ENCODE measurements around the gene MAP3K5.
"Not testable (repeated sequence)": the region's sequence is repeated elsewhere in the genome, so short reads cannot be mapped to it uniquely, and the experiment has no call there.

Gene MAP3K5

DNA sequence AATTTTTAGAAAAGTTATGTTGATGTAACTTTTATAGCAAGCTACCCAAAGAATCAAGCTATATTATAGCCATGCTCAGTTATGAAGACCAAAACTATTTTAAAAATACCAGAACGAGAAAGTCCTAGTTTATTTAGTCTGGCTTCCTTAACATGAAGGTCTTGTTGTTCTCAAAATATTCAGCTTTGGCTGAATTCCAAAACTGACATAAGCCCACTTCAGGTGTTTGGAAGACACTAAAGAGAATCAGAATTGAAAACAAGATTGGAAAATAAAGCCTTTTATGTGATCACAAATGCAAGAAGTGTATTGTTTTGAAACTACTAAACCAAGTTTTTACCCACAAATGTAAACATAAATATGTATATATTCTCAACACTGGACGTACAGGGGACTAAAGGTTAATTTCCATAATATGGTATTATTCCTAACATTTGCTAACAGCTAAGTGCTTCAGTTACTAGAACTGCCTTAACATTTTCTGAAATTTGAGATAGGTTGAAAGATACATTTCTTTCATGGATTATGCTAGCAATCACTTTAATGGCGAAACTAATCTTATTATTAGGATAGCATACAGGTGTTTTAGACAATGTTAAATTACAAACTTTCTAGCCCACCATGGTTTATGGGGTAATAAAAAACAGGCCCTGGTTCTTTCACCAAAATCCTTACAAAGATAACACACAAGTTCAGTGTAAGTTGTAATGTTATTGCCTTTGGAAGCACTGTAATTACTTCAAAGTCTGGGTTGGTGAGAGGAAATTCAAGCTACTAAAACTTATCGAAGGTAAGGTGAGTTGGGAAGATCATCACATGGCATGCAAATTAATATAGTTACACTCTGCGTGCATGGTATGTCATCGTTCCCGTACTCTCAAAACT is 1.6 kb downstream of the MAP3K5 start:
- no peak for DNase-seq

DNA sequence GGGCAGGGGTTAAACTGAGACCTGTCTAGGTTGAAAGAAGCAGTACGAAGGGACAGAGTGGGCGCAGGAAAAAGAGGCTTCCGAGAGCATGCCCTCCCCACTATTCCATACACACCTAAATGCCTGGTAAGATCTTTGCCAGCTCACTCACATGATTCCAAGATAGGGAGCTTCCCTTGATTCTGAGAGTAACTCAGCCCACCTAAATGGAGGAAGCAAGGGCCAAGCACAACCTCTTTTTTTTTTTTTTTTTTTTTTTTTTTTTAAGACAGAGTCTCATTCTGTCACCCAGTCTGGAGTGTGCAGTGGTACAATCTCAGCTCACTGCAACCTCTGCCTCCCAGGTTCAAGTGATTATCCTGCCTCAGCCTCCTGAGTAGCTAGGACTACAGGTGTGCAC is 2.8 kb downstream of the MAP3K5 start:
- DNase-seq = not testable (repeated sequence)

GRCh38 chr6:136788069-136788902 is 4.0 kb downstream of the MAP3K5 start:
- peak in 2 of 5 experiments; percentile 52 to 71 for DNase-seq

- DNase-seq = no peak
Measured at GRCh38 chr6:136787726-136788068, 4.6 kb downstream of the MAP3K5 start.

- no peak for DNase-seq
Measured at GRCh38 chr6:136786658-136787057, 5.6 kb downstream of the MAP3K5 start.

DNA sequence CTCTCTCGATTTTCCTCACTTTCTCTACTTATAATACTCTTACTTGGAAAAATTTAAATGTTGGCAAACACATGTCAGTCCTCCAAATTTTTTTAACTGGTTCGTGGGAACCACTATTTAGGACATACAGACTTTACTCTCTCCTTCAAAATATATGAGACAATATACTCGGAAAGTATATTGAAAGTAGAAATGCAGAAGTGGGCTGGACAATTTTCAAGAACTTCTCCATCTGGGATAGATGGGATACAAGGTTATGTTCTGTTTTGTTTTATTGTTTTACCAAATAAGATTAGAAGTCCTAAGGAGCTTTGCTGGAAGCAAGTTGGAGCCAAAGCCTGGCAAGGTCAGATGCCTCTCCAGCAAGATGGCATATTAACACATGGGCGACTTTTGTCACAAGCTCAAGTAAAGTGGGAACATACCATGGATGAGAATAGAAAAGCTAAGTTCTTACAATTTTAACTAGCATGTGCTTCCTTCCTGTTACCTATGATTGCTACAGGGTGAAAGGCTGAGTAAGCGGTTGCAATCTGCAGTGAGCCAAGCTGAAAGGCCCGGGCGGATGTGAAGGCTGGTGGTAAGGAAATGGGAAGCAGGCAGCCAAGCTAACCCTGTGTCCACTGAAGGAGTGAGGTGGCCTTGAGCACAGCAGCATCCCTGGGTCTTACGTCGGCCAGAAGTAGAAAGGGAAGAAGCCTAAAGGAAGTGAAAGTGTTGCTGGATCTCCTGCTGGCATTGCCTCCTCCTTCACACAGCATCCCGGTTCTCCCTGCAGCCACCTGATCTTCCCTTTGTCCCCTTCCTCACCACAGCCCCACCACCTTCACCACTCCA is 7.1 kb downstream of the MAP3K5 start:
- peak in 2 of 5 experiments; percentile 30 to 72 for DNase-seq

- DNase-seq = no peak
Measured at GRCh38 chr6:136784271-136784664, 8.0 kb downstream of the MAP3K5 start.

- peak in 2 of 5 experiments; percentile 26 to 37 for DNase-seq
Measured at GRCh38 chr6:136783495-136784270, 8.6 kb downstream of the MAP3K5 start.

DNA sequence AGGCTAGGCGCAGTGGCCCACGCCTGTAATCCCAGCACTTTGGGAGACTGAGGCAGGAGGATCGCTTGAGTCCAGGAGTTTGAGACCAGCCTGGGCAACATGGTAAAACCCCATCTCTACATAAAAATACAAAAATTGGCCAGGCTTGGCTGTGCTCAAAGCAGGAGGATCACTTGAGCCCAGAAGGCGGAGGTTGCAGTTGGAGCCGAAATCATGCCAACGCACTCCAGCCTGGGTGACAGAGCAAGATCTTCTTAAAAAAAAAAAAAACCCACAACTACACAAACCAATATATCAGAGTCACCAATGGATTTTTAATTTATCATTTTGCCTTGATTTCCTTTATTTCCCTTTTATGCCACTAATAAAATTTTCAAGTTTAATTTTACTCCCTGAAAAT is 9.3 kb downstream of the MAP3K5 start:
- DNase-seq = no peak

- DNase-seq = no peak
Measured at GRCh38 chr6:136782021-136782770, 10.1 kb downstream of the MAP3K5 start.

- no peak for DNase-seq
Measured at GRCh38 chr6:136780972-136781371, 11.3 kb downstream of the MAP3K5 start.

DNA sequence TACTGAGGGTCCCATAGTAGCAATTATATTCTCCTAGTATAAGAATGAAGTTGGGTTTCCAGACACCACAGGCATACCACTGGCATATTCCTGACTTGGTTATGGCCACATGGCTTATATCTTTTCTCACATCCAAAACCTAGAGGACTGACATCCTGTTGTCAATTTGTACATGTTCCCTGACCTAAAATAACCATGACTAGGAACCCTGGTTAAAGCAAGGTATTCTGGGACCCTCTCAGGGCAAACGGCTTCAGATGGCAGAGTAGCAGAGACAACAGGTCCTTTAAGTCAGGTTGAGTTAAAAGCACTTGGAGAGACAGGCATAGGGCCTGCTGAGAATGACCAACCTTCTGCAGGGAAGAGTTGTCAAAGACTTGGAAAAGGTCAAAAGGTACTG is 12.6 kb downstream of the MAP3K5 start:
- DNase-seq = no peak

- no peak for DNase-seq
Measured at GRCh38 chr6:136777651-136778050, 14.6 kb downstream of the MAP3K5 start.

DNA sequence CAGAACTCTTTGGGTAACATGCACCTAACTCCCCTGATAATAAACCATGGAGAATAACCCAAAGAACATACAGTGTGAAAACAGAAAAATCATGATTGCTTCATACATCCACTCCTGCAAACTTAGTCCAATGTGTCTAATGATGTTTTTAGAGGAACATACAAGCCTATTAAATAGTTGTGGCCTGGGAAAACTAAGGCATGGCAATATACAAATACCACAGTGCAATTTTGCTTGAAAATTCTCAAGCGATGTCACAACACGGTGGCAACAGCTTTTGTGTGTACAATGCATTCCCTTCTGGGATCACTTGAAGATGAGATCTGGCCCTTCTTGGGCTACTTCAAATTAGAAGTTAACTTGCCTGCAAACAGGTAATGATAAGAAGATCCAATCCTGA is 16.7 kb downstream of the MAP3K5 start:
- DNase-seq = no peak

- DNase-seq = no peak
Measured at GRCh38 chr6:136775081-136775480, 17.2 kb downstream of the MAP3K5 start.

DNA sequence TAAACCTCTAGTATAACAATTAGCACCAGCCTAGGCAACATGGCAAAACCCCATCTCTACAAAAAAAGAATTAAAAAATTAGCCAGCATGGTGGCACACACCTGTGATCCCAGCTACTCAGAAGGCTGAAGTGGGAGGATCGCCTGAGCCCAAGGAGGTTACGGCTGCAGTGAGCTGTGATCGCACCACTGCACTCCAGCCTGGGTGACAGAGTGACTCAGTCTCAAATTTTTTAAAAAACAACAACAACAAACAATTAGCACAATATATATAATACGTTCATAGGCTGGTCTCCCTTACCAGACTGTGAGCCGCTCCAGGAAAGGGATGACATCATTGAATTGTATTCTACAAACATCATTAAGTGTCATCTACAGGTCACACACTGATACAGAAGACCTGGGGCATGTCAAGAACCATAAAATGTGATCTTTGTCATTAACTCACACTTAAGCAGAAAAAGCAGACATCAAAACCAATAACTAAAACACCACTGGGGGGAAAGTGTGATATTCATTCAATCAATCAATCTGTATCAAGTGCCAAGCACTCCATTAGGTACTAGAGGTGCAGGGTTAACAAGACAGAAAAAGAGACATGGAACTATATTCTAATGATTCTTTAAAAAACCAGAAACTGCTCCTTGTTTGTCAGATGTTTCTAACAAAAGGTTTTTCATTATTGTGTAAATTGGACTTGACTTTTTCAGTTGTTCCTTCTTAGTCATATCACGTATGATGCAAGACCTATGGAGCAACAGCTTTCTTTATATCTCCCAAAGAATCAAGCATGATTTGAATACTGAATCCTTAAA is 17.8 kb downstream of the MAP3K5 start:
- DNase-seq = no peak

DNA sequence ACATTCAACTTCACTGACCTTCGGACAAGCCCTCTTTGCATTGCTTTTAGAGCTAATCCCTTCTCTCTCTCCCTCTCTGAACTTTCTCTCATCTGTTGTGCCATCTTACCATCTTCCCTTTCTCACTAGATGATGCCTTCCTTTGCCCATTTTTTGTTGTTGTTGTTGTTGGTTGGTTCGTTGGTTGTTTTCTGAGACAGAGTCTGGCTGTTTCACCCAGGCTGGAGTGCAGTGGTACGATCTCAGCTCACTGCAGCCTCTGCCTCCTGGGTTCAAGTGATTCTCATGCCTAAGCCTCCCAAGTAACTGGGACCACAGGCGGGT is 18.8 kb downstream of the MAP3K5 start:
- DNase-seq = no peak

- no peak for DNase-seq
Measured at GRCh38 chr6:136772685-136773472, 19.4 kb downstream of the MAP3K5 start.

GRCh38 chr6:136771306-136771705 is 21.0 kb downstream of the MAP3K5 start:
- DNase-seq = peak in 1 of 5 experiments; percentile 26

DNA sequence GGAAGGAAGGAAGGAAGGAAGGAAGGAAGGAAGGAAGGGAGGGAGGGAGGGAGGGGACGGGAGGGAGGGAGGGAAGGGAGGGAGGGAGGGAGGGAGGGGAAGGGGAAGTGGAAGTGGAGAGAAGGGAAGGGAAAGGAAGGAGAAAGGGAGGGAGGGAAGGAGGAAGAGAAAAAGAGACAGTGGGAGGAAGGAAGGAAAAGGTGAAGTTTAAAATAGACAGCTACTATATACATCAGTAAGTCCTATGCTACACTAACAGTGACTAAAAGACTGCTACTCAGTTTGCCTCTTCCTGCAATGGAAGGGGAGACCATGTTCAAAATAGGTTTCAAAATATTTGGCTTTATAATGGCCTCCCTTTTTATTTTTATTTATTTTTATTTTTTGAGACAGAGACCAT is 22.5 kb downstream of the MAP3K5 start:
- DNase-seq = no peak
